Breast epithelium (tissue), 4 donors: ENCODE data around the gene FNDC3B. TPM values are rescaled to one million over a fixed set of nuclear protein-coding genes. Genes with fewer than 3 reads are reported as not detected.

Source experiments
- DNase-seq, 2 donors: peaks; one replicate each; pipeline ENCODE4 v3.0.0-alpha.2; 2019; ENCODE audit warnings: low spot score in 2 of 2
- H3K27ac ChIP-seq, 2 donors: fragments of 200-600 bp; sonication (generic) in 1 of 2; one replicate each; pipeline ENCODE4 v1.5.1; 2016 to 2019; ENCODE audit warnings: mild to moderate bottlenecking in 1 of 2
- H3K27me3 ChIP-seq, 2 donors: fragments of 200-600 bp; sonication (generic) in 1 of 2; one replicate each; pipeline versions ENCODE4 v1.5.1 to v1.6.0; 2017 to 2019; ENCODE audit warnings: control low read depth in 1 of 2, mild to moderate bottlenecking in 1 of 2
- H3K36me3 ChIP-seq: fragments of 200-600 bp; one replicate; pipeline ENCODE4 v1.5.1; 2019
- H3K4me1 ChIP-seq, 2 donors: fragments of 200-600 bp; sonication (generic); one replicate each; pipeline ENCODE4 v1.5.1; 2016 to 2019; ENCODE audit warnings: control low read depth in 1 of 2
- H3K4me3 ChIP-seq, 3 donors: fragments of 200-600 bp; sonication (generic); 1 replicate in 2 of 3; 2 replicates in 1 of 3; pipeline ENCODE4 v1.5.1; 2016 to 2019; ENCODE audit warnings: mild to moderate bottlenecking in 3 of 3, moderate library complexity in 2 of 3
- H3K9me3 ChIP-seq, 2 donors: fragments of 200-600 bp; sonication (generic) in 1 of 2; one replicate each; pipeline ENCODE4 v1.5.1; 2016 to 2019; ENCODE audit warnings: control low read depth in 1 of 2
- POLR2A ChIP-seq: fragments of 450-650 bp; IDR thresholded peaks from one replicate; pipeline ENCODE4 v1.6.1; 2016; ENCODE audit warnings: antibody characterized with exemption, mild to moderate bottlenecking, moderate library complexity
- POLR2AphosphoS5 ChIP-seq, 3 donors: sonication (generic); formaldehyde crosslinking; IDR thresholded peaks; one replicate each; pipeline ENCODE4 v1.6.1; 2017; ENCODE audit warnings: antibody characterized with exemption in 3 of 3
- intact Hi-C: fragments of 100-400 bp; cut with DNase I; formaldehyde crosslinking; loops from one replicate; pipeline ENCODE4 v1.15.1; 2023; ENCODE audit warnings: low total_unique reads
- total RNA-seq, 3 donors: library from RNA; depleted of rRNA; stranded (reverse); fragments of >200 nt; gene quantifications; one replicate each; pipeline ENCODE4 v1.1.0, GENCODE V29; 2016
- TF ChIP-seq, protein P1 (sequence below), 3 donors: fragments of 450-650 bp; IDR thresholded peaks; one replicate each; pipeline ENCODE4 v1.5.1; 2016 to 2017; ENCODE audit warnings: antibody characterized with exemption in 3 of 3, mild to moderate bottlenecking in 3 of 3, moderate library complexity in 3 of 3

The FNDC3B gene
- total RNA-seq, 3 donors from 2014 or later = 131 to 172 (median 149) TPM

DNA sequence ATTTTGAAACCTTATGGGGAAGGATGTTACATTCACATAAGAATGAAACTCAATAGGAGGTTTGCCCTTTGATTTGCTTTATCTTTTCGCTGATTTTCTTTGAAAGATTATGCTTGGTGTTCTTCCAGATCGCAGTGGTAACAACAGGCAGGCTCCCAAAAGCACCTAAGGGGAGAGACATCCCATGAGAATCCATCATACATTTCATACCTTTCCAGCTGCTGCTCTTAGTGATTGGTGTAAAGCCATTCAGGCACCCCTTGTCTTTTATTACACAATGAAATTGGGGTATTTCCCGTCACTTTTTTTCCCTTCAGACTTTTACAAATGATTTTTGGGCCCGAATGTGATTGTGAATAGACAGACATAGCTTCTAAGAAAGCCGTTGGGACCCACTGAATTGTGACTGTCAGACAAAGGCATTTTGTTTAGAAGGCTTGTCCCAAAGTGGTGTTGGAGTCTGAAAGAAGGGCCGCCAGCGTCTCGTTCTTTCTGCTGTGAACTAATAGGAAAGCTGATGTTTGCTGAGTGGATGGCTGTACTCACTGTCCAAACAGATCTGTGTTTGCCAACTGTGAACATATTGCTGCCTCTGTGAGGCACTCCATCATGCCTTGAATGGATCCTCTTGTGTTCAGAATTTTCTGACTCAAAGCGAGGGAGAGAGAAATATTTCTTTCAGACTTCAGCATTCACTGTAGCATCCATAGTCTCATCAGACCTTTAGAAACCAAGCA is 164.3 kb downstream of the FNDC3B start:
- intact Hi-C loops = no loop called here
- peaks cover 0 to 5% of the 10 kb centered on the region in 2 donors for H3K4me1 ChIP-seq
- H3K27ac ChIP-seq = peak overlapping the region; percentile 62 to 72
- no peaks in the 10 kb centered on the region for H3K9me3 ChIP-seq
- H3K27me3 ChIP-seq = no peaks in the 10 kb centered on the region
- no peaks in the 10 kb centered on the region for H3K36me3 ChIP-seq
- H3K4me3 ChIP-seq = no peak overlapping the region
- DNase-seq = no peak
- TF ChIP-seq, protein P1, sequence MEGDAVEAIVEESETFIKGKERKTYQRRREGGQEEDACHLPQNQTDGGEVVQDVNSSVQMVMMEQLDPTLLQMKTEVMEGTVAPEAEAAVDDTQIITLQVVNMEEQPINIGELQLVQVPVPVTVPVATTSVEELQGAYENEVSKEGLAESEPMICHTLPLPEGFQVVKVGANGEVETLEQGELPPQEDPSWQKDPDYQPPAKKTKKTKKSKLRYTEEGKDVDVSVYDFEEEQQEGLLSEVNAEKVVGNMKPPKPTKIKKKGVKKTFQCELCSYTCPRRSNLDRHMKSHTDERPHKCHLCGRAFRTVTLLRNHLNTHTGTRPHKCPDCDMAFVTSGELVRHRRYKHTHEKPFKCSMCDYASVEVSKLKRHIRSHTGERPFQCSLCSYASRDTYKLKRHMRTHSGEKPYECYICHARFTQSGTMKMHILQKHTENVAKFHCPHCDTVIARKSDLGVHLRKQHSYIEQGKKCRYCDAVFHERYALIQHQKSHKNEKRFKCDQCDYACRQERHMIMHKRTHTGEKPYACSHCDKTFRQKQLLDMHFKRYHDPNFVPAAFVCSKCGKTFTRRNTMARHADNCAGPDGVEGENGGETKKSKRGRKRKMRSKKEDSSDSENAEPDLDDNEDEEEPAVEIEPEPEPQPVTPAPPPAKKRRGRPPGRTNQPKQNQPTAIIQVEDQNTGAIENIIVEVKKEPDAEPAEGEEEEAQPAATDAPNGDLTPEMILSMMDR (IDR thresholded peaks at IDR 0.05) = no peak
- TF ChIP-seq POLR2A (no peak), POLR2AphosphoS5 (IDR thresholded peaks at IDR 0.05) (no peak)

DNA sequence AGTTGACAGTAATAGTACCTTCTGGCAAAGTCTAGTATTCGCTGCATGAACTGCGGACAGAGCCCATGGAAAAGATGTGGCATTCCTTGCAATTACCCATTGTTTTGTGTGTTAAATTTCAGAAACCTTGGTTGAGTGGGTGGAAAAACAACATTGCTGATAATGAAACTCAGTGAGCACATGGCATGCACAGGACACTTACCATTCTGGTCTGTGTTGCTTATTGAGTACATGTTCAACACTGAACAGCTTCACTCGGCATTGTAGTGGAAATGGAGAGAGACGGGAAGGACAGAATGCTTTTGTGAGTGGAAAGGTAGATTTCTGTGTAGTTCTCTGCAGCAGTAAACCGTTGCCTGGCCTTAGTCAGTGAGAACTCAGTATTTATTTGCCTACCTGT is 165.3 kb downstream of the FNDC3B start:
- intact Hi-C loops = no loop called here
- Histone ChIP-seq H3K27ac (peak overlapping the region; percentile 5 to 43), H3K36me3 (no peaks in the 10 kb centered on the region), H3K27me3 (no peaks in the 10 kb centered on the region), H3K4me3 (no peak overlapping the region), H3K4me1 (peaks cover 0 to 5% of the 10 kb centered on the region in 2 donors), H3K9me3 (no peaks in the 10 kb centered on the region)
- TF ChIP-seq POLR2A (no peak), POLR2AphosphoS5 (IDR thresholded peaks at IDR 0.05) (no peak)
- TF ChIP-seq, protein P1 (IDR thresholded peaks at IDR 0.05) = no peak
- no peak for DNase-seq

DNA sequence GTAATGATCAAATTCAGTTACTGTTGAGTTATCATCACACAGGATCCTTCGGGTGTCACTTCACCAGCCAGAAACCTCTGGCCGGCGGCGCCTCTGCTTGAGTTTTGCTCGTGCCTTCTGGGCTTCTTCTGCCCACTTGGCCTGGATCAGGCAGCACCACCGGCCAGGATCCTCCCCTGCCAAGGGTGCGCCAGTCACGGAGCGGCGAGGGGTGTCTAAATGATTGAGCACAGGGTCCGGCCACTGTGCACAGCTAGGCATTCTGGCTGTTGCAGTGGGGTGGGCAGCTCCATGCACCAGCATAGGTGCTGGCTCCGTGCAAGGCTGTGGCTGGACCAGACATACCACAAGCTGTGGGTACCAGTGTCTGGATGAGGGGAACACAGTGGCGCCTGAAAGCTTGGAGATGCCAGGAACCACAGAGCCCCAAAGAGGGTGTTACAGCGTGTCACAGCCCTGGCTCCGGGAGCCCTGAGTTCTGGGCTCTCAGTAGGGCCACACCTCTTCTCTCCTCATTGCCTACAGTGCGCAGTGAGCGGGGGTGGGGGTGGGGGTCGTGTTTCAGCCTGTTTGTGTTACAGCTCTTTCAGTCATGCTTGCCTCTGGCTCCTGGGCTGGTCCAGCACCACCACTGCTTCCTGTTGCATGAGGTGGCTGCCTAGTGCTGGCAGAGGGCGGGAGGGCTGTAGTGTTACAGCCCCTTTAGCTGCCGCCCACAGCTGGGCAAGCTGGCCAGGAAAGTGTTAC is 169.4 kb downstream of the FNDC3B start:
- intact Hi-C loops = no loop called here
- Histone ChIP-seq H3K9me3 (no peaks in the 10 kb centered on the region), H3K27ac (peak overlapping the region; percentile 58 to 62), H3K27me3 (no peaks in the 10 kb centered on the region), H3K36me3 (no peaks in the 10 kb centered on the region), H3K4me3 (no peak overlapping the region), H3K4me1 (peaks cover 0 to 8% of the 10 kb centered on the region in 2 donors)
- no peak for DNase-seq
- TF ChIP-seq POLR2A (no peak), POLR2AphosphoS5 (IDR thresholded peaks at IDR 0.05) (no peak)
- TF ChIP-seq, protein P1 (IDR thresholded peaks at IDR 0.05) = no peak

DNA sequence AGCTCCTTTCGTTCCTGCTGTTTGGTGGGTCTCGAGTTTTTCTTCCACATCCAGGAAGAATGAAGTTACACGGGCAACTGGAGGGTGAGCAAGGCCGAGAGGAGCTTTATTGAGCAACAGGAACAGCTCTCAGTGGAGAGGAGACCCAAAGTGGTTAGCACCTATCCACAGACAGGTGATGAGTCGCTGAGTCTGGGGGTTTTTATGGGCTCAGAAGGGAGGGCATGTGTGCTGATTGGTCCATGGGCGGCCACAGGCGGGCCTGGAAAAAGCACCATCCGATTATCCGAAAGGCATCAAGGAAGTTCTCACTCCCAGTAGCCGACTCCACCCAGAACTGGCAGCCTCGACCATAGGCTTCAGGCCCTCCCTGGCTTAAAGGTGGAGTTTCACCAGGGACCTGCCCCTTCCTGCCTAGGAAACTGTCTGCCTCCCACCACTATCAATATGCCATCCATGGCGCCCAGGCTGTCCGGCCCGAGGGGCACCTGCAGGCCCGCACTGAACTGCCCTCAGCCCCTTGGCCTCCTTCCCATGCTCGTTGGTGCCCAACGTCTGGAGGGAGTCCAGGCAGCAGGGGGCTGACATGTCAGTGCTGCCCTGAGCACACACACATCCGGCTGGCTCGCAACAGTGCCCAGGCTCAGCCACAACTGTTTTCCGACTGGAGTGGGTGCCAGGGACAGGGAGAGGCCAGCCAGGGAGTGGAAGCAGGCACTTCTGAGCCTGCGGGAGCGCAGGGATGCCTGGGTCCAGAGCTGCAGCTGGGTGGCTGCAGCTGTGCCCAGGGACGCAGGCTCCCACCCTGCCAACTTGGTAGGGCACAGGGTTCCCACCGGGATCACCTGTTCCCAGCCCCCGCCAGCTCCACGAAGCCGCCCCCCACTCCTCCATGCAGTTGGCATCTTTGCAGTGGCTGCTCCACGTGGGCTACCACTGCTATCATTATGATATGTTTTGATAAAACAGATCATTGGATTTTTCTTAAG is 170.2 kb downstream of the FNDC3B start:
- peak overlapping the region; percentile 58 to 62 for H3K27ac ChIP-seq
- H3K4me3 ChIP-seq = no peak overlapping the region
- no peaks in the 10 kb centered on the region for H3K36me3 ChIP-seq
- no peaks in the 10 kb centered on the region for H3K27me3 ChIP-seq
- H3K4me1 ChIP-seq = peaks cover 0 to 8% of the 10 kb centered on the region in 2 donors
- intact Hi-C loops = no loop called here
- TF ChIP-seq, protein P1 (IDR thresholded peaks at IDR 0.05) = no peak
- TF ChIP-seq POLR2AphosphoS5 (IDR thresholded peaks at IDR 0.05) (no peak), POLR2A (no peak)
- DNase-seq = peak in 1 of 2 donors; percentile 53
- no peaks in the 10 kb centered on the region for H3K9me3 ChIP-seq
